Brain microvascular endothelial cell (primary cell): ENCODE results near the gene CCL16.
"Not testable (repeated sequence)": the region's sequence is repeated elsewhere in the genome, so short reads cannot be mapped to it uniquely, and the experiment has no call there.

Source experiments
- DNase-seq: peaks from one replicate; pipeline ENCODE4 v3.0.0-alpha.2; 2020
- H3K27ac ChIP-seq: fragments of 250-450 bp; sonication (Bioruptor Pico); 2 replicates; pipeline ENCODE4 v1.5.1; 2020; ENCODE audit warnings: mild to moderate bottlenecking, moderate library complexity
- H3K27me3 ChIP-seq: fragments of 250-450 bp; sonication (Bioruptor Pico); replicated peaks from 2 replicates; pipeline ENCODE4 v1.5.1; 2020; ENCODE audit warnings: mild to moderate bottlenecking
- H3K36me3 ChIP-seq: fragments of 250-450 bp; sonication (Bioruptor Pico); replicated peaks from 2 replicates; pipeline ENCODE4 v1.5.1; 2020; ENCODE audit warnings: mild to moderate bottlenecking
- H3K4me3 ChIP-seq: 2 replicates; pipeline ENCODE4 v1.5.1; 2011; ENCODE audit warnings: low read depth, mild to moderate bottlenecking, control low read depth, low read length, moderate library complexity
- CTCF ChIP-seq: IDR thresholded peaks from 2 replicates; pipeline ENCODE4 v1.5.1; 2011; ENCODE audit warnings: low read depth, mild to moderate bottlenecking, moderate library complexity, low read length, control low read depth, inconsistent platforms; ENCODE audit errors: missing control alignments
- in situ Hi-C: cut with HindIII; loops from 2 replicates; pipeline ENCODE4 v1.10.0; 2017; ENCODE audit warnings: low sequenced_read_pairs, low pct_ligation_motif_present

Gene CCL16

GRCh38 chr17:36017799-36018198 is 36.5 kb upstream of the CCL16 start, which contains the start of gene CCL23:
TSS of gene CCL23 (minus strand) at chr17:36017972. CDS start at chr17:36017897, 75 bp downstream.
- no peak for TF ChIP-seq CTCF
- Histone ChIP-seq H3K4me3 (no peak within 1 kb of the TSS), H3K36me3 (no peaks in the 10 kb centered on the region), H3K27me3 (no peaks in the 10 kb centered on the region), H3K27ac (no peak within 1 kb of the TSS)
- in situ Hi-C loops: no loop called here
- DNase-seq: no peak

- no peak overlapping the region for H3K4me3 ChIP-seq
- no peak for DNase-seq
- H3K27ac ChIP-seq: no peak overlapping the region
- no peaks in the 10 kb centered on the region for H3K27me3 ChIP-seq
- no peaks in the 10 kb centered on the region for H3K36me3 ChIP-seq
- in situ Hi-C loops: no loop called here
- TF ChIP-seq CTCF: no peak
Observed at GRCh38 chr17:36016555-36016954, 35.3 kb upstream of the CCL16 start.

GRCh38 chr17:36015895-36016294 is 34.6 kb upstream of the CCL16 start:
- H3K36me3 ChIP-seq, DNase-seq, H3K27me3 ChIP-seq, H3K4me3 ChIP-seq, in situ Hi-C loops, H3K27ac ChIP-seq: not testable (repeated sequence)

GRCh38 chr17:36014946-36015345 is 33.6 kb upstream of the CCL16 start:
- no peak for TF ChIP-seq CTCF
- no peak overlapping the region for H3K4me3 ChIP-seq
- H3K27me3 ChIP-seq: no peaks in the 10 kb centered on the region
- no peaks in the 10 kb centered on the region for H3K36me3 ChIP-seq
- no peak for DNase-seq
- in situ Hi-C loops: no loop called here
- H3K27ac ChIP-seq: no peak overlapping the region

- H3K4me3 ChIP-seq: no peak overlapping the region
- DNase-seq: no peak
- no peak overlapping the region for H3K27ac ChIP-seq
- no peaks in the 10 kb centered on the region for H3K36me3 ChIP-seq
- H3K27me3 ChIP-seq: no peaks in the 10 kb centered on the region
- in situ Hi-C loops: no loop called here
- no peak for TF ChIP-seq CTCF
Observed at GRCh38 chr17:36011201-36011600, 29.9 kb upstream of the CCL16 start.

- no peak overlapping the region for H3K27ac ChIP-seq
- H3K36me3 ChIP-seq: no peaks in the 10 kb centered on the region
- peak; percentile 49 for TF ChIP-seq CTCF
- DNase-seq: peak; percentile 6
- in situ Hi-C loops: no loop called here
- no peaks in the 10 kb centered on the region for H3K27me3 ChIP-seq
- no peak overlapping the region for H3K4me3 ChIP-seq
Observed at GRCh38 chr17:36008998-36009665, 27.8 kb upstream of the CCL16 start.
